ENCODE results near the gene RNF175. TPM values are rescaled to one million over a fixed set of nuclear protein-coding genes. Genes with fewer than 3 reads are reported as not detected.
A peak's percentile ranks its signal among the peaks of the same experiment; 100 is the strongest.

The RNF175 gene
- total RNA-seq, 1 experiment from 2014 or later, result 5.4 TPM

- peak; percentile 52; the same call in 1 of the 2 replicates for TF ChIP-seq ZNF423 (CRISPR knock-in tag; IDR thresholded peaks at IDR 0.05)
- TF ChIP-seq, protein P1, sequence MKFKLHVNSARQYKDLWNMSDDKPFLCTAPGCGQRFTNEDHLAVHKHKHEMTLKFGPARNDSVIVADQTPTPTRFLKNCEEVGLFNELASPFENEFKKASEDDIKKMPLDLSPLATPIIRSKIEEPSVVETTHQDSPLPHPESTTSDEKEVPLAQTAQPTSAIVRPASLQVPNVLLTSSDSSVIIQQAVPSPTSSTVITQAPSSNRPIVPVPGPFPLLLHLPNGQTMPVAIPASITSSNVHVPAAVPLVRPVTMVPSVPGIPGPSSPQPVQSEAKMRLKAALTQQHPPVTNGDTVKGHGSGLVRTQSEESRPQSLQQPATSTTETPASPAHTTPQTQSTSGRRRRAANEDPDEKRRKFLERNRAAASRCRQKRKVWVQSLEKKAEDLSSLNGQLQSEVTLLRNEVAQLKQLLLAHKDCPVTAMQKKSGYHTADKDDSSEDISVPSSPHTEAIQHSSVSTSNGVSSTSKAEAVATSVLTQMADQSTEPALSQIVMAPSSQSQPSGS (CRISPR knock-in tag; IDR thresholded peaks at IDR 0.05; ENCODE audit: borderline replicate concordance, low read depth), result no peak
- 0 out of 2 replicates have a peak, but pooled peaks have one; percentile 12 for TF ChIP-seq CREM (CRISPR knock-in tag; IDR thresholded peaks at IDR 0.05)
- peak; percentile 57; the same call in 1 of the 2 replicates for TF ChIP-seq CREB1 (CRISPR knock-in tag; IDR thresholded peaks at IDR 0.05)
- TF ChIP-seq E2F5 (CRISPR knock-in tag; IDR thresholded peaks at IDR 0.05), result peak; percentile 61; the same call in 1 of the 2 replicates
- TF ChIP-seq, protein P2, sequence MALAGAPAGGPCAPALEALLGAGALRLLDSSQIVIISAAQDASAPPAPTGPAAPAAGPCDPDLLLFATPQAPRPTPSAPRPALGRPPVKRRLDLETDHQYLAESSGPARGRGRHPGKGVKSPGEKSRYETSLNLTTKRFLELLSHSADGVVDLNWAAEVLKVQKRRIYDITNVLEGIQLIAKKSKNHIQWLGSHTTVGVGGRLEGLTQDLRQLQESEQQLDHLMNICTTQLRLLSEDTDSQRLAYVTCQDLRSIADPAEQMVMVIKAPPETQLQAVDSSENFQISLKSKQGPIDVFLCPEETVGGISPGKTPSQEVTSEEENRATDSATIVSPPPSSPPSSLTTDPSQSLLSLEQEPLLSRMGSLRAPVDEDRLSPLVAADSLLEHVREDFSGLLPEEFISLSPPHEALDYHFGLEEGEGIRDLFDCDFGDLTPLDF (CRISPR knock-in tag; IDR thresholded peaks at IDR 0.05), result 0 out of 2 replicates have a peak, but pooled peaks have one; percentile 69
- no peak for TF ChIP-seq TEAD4 (CRISPR knock-in tag; IDR thresholded peaks at IDR 0.05)
- TF ChIP-seq, protein P3, sequence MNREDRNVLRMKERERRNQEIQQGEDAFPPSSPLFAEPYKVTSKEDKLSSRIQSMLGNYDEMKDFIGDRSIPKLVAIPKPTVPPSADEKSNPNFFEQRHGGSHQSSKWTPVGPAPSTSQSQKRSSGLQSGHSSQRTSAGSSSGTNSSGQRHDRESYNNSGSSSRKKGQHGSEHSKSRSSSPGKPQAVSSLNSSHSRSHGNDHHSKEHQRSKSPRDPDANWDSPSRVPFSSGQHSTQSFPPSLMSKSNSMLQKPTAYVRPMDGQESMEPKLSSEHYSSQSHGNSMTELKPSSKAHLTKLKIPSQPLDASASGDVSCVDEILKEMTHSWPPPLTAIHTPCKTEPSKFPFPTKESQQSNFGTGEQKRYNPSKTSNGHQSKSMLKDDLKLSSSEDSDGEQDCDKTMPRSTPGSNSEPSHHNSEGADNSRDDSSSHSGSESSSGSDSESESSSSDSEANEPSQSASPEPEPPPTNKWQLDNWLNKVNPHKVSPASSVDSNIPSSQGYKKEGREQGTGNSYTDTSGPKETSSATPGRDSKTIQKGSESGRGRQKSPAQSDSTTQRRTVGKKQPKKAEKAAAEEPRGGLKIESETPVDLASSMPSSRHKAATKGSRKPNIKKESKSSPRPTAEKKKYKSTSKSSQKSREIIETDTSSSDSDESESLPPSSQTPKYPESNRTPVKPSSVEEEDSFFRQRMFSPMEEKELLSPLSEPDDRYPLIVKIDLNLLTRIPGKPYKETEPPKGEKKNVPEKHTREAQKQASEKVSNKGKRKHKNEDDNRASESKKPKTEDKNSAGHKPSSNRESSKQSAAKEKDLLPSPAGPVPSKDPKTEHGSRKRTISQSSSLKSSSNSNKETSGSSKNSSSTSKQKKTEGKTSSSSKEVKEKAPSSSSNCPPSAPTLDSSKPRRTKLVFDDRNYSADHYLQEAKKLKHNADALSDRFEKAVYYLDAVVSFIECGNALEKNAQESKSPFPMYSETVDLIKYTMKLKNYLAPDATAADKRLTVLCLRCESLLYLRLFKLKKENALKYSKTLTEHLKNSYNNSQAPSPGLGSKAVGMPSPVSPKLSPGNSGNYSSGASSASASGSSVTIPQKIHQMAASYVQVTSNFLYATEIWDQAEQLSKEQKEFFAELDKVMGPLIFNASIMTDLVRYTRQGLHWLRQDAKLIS (CRISPR knock-in tag; IDR thresholded peaks at IDR 0.05; ENCODE audit: borderline replicate concordance), result no peak; the same call in 1 of the 2 replicates
- 0 out of 2 replicates have a peak, but pooled peaks have one; percentile 3 for TF ChIP-seq NFYB (CRISPR knock-in tag; conservative IDR thresholded peaks at IDR 0.05; ENCODE audit: low read depth)
- no peak for TF ChIP-seq PREB (CRISPR knock-in tag; IDR thresholded peaks at IDR 0.05; ENCODE audit: borderline replicate concordance)
Observed at GRCh38 chr4:153789741-153790499, 30.1 kb upstream of the RNF175 start (continued).

DNA sequence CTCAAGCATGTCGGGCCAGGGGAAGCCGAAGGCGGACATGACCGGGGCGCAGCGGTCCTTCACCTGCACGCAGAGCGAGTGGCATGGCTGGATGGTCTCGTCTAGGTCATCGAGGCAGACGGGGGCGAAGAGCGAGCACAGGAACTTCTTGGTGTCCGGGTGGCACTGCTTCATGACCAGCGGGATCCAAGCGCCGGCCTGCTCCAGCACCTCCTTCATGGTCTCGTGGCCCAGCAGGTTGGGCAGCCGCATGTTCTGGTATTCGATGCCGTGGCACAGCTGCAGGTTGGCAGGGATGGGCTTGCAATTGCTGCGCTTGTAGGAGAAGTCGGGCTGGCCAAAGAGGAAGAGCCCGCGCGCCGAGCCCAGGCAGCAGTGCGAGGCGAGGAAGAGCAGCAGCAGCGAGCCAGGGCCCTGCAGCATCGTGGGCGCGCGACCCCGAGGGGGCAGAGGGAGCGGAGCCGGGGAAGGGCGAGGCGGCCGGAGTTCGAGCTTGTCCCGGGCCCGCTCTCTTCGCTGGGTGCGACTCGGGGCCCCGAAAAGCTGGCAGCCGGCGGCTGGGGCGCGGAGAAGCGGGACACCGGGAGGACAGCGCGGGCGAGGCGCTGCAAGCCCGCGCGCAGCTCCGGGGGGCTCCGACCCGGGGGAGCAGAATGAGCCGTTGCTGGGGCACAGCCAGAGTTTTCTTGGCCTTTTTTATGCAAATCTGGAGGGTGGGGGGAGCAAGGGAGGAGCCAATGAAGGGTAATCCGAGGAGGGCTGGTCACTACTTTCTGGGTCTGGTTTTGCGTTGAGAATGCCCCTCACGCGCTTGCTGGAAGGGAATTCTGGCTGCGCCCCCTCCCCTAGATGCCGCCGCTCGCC is 28.8 kb upstream of the RNF175 start, which contains the start of gene SFRP2:
SFRP2 (minus strand) TSS at position 671 of the 864 bp plus-strand sequence; CDS start at position 423, 248 bp downstream.
- peaks cover 49% of the 10 kb centered on the region for H3K4me1 Mint-ChIP-seq
- peak within 1 kb of the TSS; percentile 98 for H3K4me3 Mint-ChIP-seq
- TF ChIP-seq, protein P4, sequence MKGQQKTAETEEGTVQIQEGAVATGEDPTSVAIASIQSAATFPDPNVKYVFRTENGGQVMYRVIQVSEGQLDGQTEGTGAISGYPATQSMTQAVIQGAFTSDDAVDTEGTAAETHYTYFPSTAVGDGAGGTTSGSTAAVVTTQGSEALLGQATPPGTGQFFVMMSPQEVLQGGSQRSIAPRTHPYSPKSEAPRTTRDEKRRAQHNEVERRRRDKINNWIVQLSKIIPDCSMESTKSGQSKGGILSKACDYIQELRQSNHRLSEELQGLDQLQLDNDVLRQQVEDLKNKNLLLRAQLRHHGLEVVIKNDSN (CRISPR knock-in tag; IDR thresholded peaks at IDR 0.05), result no peak
- TF ChIP-seq IRF2 (CRISPR knock-in tag; IDR thresholded peaks at IDR 0.05; ENCODE audit: borderline replicate concordance, low read depth) (no peak), TEAD1 (CRISPR knock-in tag; IDR thresholded peaks at IDR 0.05) (peak; percentile 49), ZNF671 (CRISPR knock-in tag; IDR thresholded peaks at IDR 0.05) (no peak), FOXJ3 (CRISPR knock-in tag; IDR thresholded peaks at IDR 0.05; ENCODE audit: borderline replicate concordance) (no peak), ELF4 (CRISPR knock-in tag; IDR thresholded peaks at IDR 0.05; ENCODE audit: low read depth) (peak; percentile 57; the same call in 1 of the 2 replicates), NFYB (CRISPR knock-in tag; conservative IDR thresholded peaks at IDR 0.05; ENCODE audit: low read depth) (no peak), SMAD4 (CRISPR knock-in tag; IDR thresholded peaks at IDR 0.05) (peak; percentile 18; the same call in 1 of the 2 replicates), MYBL2 (CRISPR knock-in tag; IDR thresholded peaks at IDR 0.05) (no peak; the same call in 1 of the 2 replicates)
- TF ChIP-seq, protein P1 (CRISPR knock-in tag; IDR thresholded peaks at IDR 0.05; ENCODE audit: borderline replicate concordance, low read depth), result no peak
- TF ChIP-seq, protein P5, sequence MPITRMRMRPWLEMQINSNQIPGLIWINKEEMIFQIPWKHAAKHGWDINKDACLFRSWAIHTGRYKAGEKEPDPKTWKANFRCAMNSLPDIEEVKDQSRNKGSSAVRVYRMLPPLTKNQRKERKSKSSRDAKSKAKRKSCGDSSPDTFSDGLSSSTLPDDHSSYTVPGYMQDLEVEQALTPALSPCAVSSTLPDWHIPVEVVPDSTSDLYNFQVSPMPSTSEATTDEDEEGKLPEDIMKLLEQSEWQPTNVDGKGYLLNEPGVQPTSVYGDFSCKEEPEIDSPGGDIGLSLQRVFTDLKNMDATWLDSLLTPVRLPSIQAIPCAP (CRISPR knock-in tag; IDR thresholded peaks at IDR 0.05), result no peak

More for the DNA sequence above, 28.8 kb upstream of the RNF175 start, which contains the start of gene SFRP2:
- Mint-ChIP-seq H3K27ac (peak within 1 kb of the TSS; percentile 99), H3K36me3 (peaks cover 46% of the 10 kb centered on the region), H3K9me3 (no peaks in the 10 kb centered on the region), H3K27me3 (ENCODE audit: low read depth) (no peaks in the 10 kb centered on the region)
- CTCF ChIA-PET, result interaction anchor here (0.7 to 1.2 kb wide), 3 partner anchors 25 to 294 kb away, joined by 3 read pairs; no protein-coding TSS in a partner anchor
- DNase-seq (ENCODE audit: low spot score) (peak; percentile 86), ATAC-seq (peak; percentile 38)
- POLR2A ChIA-PET, result interaction anchor here (0.6 to 0.7 kb wide), 2 partner anchors 238 to 296 kb away, joined by 4 to 7 read pairs; no protein-coding TSS in a partner anchor
